K562 (cell line): ENCODE results near the gene NME7. TPM values are rescaled to one million over a fixed set of nuclear protein-coding genes. Genes with fewer than 3 reads are reported as not detected.
A peak's percentile ranks its signal among the peaks of the same experiment; 100 is the strongest.

ENCODE experiments used
- ARID1B ChIP-seq: fragments of 450-650 bp; IDR thresholded peaks from 2 replicates; pipeline ENCODE4 v1.6.1; 2016; ENCODE audit warnings: antibody characterized with exemption, mild to moderate bottlenecking, inconsistent platforms
- EGR1 ChIP-seq: fragments of 450-650 bp; conservative IDR thresholded peaks from 2 replicates; pipeline ENCODE4 v1.6.1; 2017; ENCODE audit warnings: mild to moderate bottlenecking
- FOXM1 ChIP-seq, 2 experiments: fragments of 450-650 bp in 1 of 2; sonication (generic) in 1 of 2; formaldehyde crosslinking in 1 of 2; IDR thresholded peaks; 2 replicates each; pipeline versions ENCODE4 v1.6.1 to v1.9.0; 2017 to 2022; ENCODE audit warnings: low read depth in 2 of 2, mild to moderate bottlenecking in 2 of 2, missing genetic modification reagents in 1 of 2, moderate library complexity in 1 of 2
- KDM1A ChIP-seq, 2 experiments: fragments of 450-650 bp; IDR thresholded peaks; 2 replicates each; pipeline ENCODE4 v1.6.1; 2016; ENCODE audit warnings: mild to moderate bottlenecking in 2 of 2
- KDM5B ChIP-seq: fragments of 200-600 bp; sonication (generic); IDR thresholded peaks from 2 replicates; pipeline ENCODE4 v1.6.1; 2012; ENCODE audit warnings: low read depth, mild to moderate bottlenecking, moderate library complexity, low read length, control low read depth, inconsistent platforms; ENCODE audit not compliant: insufficient replicate concordance
- PHF20 ChIP-seq: fragments of 450-650 bp; IDR thresholded peaks from 2 replicates; pipeline ENCODE4 v1.6.1; 2018; ENCODE audit not compliant: partially characterized antibody
- STAT5A ChIP-seq: IDR thresholded peaks from 2 replicates; pipeline ENCODE4 v1.6.1; 2012; ENCODE audit warnings: low read length, inconsistent platforms, borderline replicate concordance
- TCF7 ChIP-seq: sonication (generic); IDR thresholded peaks from 2 replicates; pipeline ENCODE4 v1.6.1; 2016; ENCODE audit warnings: antibody characterized with exemption, borderline replicate concordance
- polyA plus RNA-seq, 8 experiments: library from polyadenylated mRNA; depleted of rRNA in 4 of 8; stranded (reverse) in 5 of 8; unstranded in 3 of 8; fragments of >200 nt; fragmentation: Nextera tagmentation in 2 of 8; fragmentation: Illumina TruSeq in 1 of 8; extraction: Ambion mirVana in 2 of 8; extraction: Trizol in 1 of 8; gene quantifications; 2 replicates each; pipeline versions ENCODE4 v1.2.1 to v1.2.3, GENCODE V29; 2011 to 2014; ENCODE audit warnings: inconsistent platforms in 1 of 8, missing spikeins in 1 of 8
- total RNA-seq, 7 experiments: library from RNA; depleted of rRNA in 6 of 7; stranded (reverse); fragments of >200 nt in 6 of 7; fragmentation: Illumina TruSeq in 2 of 7; extraction: Trizol in 2 of 7; gene quantifications; 2 replicates each; pipeline versions ENCODE4 v1.2.1 to v1.2.3, GENCODE V29; 2011 to 2021; ENCODE audit warnings: low replicate concordance in 1 of 7
- TF ChIP-seq, protein P1 (sequence below), 2 experiments: fragments of 150-350 bp in 1 of 2; IDR thresholded peaks; 2 replicates each; pipeline ENCODE4 v1.6.1; 2012 to 2016; ENCODE audit warnings: low read depth in 2 of 2, low read length in 2 of 2, mild to moderate bottlenecking in 1 of 2, moderate library complexity in 1 of 2
- TF ChIP-seq, protein P2 (sequence below): fragments of 450-650 bp; formaldehyde crosslinking; IDR thresholded peaks from 2 replicates; pipeline ENCODE4 v1.4.0; 2020; ENCODE audit warnings: mild to moderate bottlenecking, moderate library complexity
- TF ChIP-seq, protein P3 (sequence below): fragments of 450-650 bp; IDR thresholded peaks from 2 replicates; pipeline ENCODE4 v1.6.1; 2016; ENCODE audit warnings: mild to moderate bottlenecking, moderate library complexity

Gene NME7
- total and polyA plus RNA-seq, 9 of the 15 experiments (the other 6 are each of a cell fraction or from before 2014, with no cell fraction given), result 7.9 to 43.2 (median 23.9) TPM

DNA sequence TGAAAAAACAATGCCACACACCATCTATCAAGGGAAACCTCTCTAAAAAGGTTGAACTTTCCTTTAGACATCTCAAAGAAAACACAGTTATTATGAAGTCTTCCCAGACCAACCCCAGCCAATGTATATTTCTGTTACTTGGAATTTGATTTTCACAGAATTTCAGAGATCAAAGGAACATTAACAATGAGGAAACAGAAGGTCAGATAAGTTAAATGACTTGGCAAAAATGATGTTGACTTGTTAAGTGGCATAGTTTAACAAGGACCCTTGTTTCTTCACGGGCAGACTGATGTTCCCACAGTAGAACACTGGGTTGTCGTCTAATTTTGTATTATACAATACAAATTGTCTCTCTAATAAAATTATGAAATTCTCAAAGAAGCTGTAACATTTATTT lies 29.0 kb downstream of the NME7 start (continued):
- TF ChIP-seq, protein P1, sequence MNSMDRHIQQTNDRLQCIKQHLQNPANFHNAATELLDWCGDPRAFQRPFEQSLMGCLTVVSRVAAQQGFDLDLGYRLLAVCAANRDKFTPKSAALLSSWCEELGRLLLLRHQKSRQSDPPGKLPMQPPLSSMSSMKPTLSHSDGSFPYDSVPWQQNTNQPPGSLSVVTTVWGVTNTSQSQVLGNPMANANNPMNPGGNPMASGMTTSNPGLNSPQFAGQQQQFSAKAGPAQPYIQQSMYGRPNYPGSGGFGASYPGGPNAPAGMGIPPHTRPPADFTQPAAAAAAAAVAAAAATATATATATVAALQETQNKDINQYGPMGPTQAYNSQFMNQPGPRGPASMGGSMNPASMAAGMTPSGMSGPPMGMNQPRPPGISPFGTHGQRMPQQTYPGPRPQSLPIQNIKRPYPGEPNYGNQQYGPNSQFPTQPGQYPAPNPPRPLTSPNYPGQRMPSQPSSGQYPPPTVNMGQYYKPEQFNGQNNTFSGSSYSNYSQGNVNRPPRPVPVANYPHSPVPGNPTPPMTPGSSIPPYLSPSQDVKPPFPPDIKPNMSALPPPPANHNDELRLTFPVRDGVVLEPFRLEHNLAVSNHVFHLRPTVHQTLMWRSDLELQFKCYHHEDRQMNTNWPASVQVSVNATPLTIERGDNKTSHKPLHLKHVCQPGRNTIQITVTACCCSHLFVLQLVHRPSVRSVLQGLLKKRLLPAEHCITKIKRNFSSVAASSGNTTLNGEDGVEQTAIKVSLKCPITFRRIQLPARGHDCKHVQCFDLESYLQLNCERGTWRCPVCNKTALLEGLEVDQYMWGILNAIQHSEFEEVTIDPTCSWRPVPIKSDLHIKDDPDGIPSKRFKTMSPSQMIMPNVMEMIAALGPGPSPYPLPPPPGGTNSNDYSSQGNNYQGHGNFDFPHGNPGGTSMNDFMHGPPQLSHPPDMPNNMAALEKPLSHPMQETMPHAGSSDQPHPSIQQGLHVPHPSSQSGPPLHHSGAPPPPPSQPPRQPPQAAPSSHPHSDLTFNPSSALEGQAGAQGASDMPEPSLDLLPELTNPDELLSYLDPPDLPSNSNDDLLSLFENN (IDR thresholded peaks at IDR 0.05; ENCODE audit: low read depth in 2 of 2, low read length in 2 of 2), result no peak
- TF ChIP-seq KDM1A (IDR thresholded peaks at IDR 0.05) (peak; percentile 22 to 26; a peak in 1 of 4 replicates), PHF20 (no peak), ARID1B (peak; percentile 80), KDM5B (no peak), STAT5A (peak; percentile 76), EGR1 (no peak), FOXM1 (IDR thresholded peaks at IDR 0.05; ENCODE audit: low read depth) (no peak), FOXM1 (CRISPR knock-in tag; IDR thresholded peaks at IDR 0.05; ENCODE audit: low read depth) (no peak), TCF7 (peak; percentile 75; the same call in 1 of the 2 replicates)
- TF ChIP-seq, protein P2, sequence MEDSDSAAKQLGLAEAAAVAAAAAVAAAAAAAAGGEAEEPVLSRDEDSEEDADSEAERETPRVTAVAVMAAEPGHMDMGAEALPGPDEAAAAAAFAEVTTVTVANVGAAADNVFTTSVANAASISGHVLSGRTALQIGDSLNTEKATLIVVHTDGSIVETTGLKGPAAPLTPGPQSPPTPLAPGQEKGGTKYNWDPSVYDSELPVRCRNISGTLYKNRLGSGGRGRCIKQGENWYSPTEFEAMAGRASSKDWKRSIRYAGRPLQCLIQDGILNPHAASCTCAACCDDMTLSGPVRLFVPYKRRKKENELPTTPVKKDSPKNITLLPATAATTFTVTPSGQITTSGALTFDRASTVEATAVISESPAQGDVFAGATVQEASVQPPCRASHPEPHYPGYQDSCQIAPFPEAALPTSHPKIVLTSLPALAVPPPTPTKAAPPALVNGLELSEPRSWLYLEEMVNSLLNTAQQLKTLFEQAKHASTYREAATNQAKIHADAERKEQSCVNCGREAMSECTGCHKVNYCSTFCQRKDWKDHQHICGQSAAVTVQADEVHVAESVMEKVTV, result no peak
- TF ChIP-seq, protein P3, sequence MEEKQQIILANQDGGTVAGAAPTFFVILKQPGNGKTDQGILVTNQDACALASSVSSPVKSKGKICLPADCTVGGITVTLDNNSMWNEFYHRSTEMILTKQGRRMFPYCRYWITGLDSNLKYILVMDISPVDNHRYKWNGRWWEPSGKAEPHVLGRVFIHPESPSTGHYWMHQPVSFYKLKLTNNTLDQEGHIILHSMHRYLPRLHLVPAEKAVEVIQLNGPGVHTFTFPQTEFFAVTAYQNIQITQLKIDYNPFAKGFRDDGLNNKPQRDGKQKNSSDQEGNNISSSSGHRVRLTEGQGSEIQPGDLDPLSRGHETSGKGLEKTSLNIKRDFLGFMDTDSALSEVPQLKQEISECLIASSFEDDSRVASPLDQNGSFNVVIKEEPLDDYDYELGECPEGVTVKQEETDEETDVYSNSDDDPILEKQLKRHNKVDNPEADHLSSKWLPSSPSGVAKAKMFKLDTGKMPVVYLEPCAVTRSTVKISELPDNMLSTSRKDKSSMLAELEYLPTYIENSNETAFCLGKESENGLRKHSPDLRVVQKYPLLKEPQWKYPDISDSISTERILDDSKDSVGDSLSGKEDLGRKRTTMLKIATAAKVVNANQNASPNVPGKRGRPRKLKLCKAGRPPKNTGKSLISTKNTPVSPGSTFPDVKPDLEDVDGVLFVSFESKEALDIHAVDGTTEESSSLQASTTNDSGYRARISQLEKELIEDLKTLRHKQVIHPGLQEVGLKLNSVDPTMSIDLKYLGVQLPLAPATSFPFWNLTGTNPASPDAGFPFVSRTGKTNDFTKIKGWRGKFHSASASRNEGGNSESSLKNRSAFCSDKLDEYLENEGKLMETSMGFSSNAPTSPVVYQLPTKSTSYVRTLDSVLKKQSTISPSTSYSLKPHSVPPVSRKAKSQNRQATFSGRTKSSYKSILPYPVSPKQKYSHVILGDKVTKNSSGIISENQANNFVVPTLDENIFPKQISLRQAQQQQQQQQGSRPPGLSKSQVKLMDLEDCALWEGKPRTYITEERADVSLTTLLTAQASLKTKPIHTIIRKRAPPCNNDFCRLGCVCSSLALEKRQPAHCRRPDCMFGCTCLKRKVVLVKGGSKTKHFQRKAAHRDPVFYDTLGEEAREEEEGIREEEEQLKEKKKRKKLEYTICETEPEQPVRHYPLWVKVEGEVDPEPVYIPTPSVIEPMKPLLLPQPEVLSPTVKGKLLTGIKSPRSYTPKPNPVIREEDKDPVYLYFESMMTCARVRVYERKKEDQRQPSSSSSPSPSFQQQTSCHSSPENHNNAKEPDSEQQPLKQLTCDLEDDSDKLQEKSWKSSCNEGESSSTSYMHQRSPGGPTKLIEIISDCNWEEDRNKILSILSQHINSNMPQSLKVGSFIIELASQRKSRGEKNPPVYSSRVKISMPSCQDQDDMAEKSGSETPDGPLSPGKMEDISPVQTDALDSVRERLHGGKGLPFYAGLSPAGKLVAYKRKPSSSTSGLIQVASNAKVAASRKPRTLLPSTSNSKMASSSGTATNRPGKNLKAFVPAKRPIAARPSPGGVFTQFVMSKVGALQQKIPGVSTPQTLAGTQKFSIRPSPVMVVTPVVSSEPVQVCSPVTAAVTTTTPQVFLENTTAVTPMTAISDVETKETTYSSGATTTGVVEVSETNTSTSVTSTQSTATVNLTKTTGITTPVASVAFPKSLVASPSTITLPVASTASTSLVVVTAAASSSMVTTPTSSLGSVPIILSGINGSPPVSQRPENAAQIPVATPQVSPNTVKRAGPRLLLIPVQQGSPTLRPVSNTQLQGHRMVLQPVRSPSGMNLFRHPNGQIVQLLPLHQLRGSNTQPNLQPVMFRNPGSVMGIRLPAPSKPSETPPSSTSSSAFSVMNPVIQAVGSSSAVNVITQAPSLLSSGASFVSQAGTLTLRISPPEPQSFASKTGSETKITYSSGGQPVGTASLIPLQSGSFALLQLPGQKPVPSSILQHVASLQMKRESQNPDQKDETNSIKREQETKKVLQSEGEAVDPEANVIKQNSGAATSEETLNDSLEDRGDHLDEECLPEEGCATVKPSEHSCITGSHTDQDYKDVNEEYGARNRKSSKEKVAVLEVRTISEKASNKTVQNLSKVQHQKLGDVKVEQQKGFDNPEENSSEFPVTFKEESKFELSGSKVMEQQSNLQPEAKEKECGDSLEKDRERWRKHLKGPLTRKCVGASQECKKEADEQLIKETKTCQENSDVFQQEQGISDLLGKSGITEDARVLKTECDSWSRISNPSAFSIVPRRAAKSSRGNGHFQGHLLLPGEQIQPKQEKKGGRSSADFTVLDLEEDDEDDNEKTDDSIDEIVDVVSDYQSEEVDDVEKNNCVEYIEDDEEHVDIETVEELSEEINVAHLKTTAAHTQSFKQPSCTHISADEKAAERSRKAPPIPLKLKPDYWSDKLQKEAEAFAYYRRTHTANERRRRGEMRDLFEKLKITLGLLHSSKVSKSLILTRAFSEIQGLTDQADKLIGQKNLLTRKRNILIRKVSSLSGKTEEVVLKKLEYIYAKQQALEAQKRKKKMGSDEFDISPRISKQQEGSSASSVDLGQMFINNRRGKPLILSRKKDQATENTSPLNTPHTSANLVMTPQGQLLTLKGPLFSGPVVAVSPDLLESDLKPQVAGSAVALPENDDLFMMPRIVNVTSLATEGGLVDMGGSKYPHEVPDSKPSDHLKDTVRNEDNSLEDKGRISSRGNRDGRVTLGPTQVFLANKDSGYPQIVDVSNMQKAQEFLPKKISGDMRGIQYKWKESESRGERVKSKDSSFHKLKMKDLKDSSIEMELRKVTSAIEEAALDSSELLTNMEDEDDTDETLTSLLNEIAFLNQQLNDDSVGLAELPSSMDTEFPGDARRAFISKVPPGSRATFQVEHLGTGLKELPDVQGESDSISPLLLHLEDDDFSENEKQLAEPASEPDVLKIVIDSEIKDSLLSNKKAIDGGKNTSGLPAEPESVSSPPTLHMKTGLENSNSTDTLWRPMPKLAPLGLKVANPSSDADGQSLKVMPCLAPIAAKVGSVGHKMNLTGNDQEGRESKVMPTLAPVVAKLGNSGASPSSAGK, result no peak
